ENCODE results near the gene SNX6. TPM values are rescaled to one million over a fixed set of nuclear protein-coding genes. Genes with fewer than 3 reads are reported as not detected.
"Not testable (repeated sequence)": the region's sequence is repeated elsewhere in the genome, so short reads cannot be mapped to it uniquely, and the experiment has no call there.

SNX6 gene
- total RNA-seq, 1 experiment from 2014 or later, result 53.9 TPM

- DNase-seq; H4K20me1 ChIP-seq (ENCODE audit: low read length); H3K4me1 ChIP-seq (ENCODE audit: insufficient read depth, low read length); CTCF ChIA-PET; intact Hi-C loops (cut with micrococcal nuclease); H3K36me3 ChIP-seq (ENCODE audit: low read depth, low read length); H3F3A ChIP-seq (ENCODE audit: low read length, unreplicated experiment); POLR2A ChIA-PET (ENCODE audit: unreplicated experiment); H3K9me3 ChIP-seq (ENCODE audit: low read length); H3K27me3 ChIP-seq (ENCODE audit: low read length); H3K9me2 ChIP-seq (replicated peaks; ENCODE audit: low read length); H3K4me3 ChIP-seq (ENCODE audit: low read length); H2AFZ ChIP-seq (ENCODE audit: low read length); H3K27ac ChIP-seq (ENCODE audit: low read length); H3K9ac ChIP-seq (ENCODE audit: low read length); H3K79me2 ChIP-seq (ENCODE audit: low read length); H3K4me2 ChIP-seq (ENCODE audit: low read length): not testable (repeated sequence)
- BruUV-seq (replicated peaks), result TSS peak; percentile 99
- ATAC-seq, result peak; percentile 76
Measured at GRCh38 chr14:34546272-34547135, 83.4 kb downstream of the SNX6 start.

- H3K4me1 ChIP-seq (ENCODE audit: insufficient read depth, low read length); H3K27ac ChIP-seq (ENCODE audit: low read length); DNase-seq; H3K9me3 ChIP-seq (ENCODE audit: low read length); H4K20me1 ChIP-seq (ENCODE audit: low read length); H3K9me2 ChIP-seq (replicated peaks; ENCODE audit: low read length); intact Hi-C loops (cut with micrococcal nuclease); CTCF ChIA-PET; ATAC-seq; H3F3A ChIP-seq (ENCODE audit: low read length, unreplicated experiment); H3K36me3 ChIP-seq (ENCODE audit: low read depth, low read length); H3K27me3 ChIP-seq (ENCODE audit: low read length): not testable (repeated sequence)
- POLR2A ChIA-PET (ENCODE audit: unreplicated experiment), result interaction anchor here (0.5 to 0.8 kb wide), 2 partner anchors 114 to 312 kb away, joined by 3 to 4 read pairs; no protein-coding TSS in a partner anchor
- peak overlapping the region; percentile 95 for H3K4me3 ChIP-seq (ENCODE audit: low read length)
- H2AFZ ChIP-seq (ENCODE audit: low read length), result peak overlapping the region; percentile 42; the same call in 1 of the 2 replicates
- peaks cover 26% of the 10 kb centered on the region for H3K79me2 ChIP-seq (ENCODE audit: low read length)
- TSS peak; percentile 92 for BruUV-seq (replicated peaks)
- H3K9ac ChIP-seq (ENCODE audit: low read length), result peak overlapping the region; percentile 97
- peak overlapping the region; percentile 57 for H3K4me2 ChIP-seq (ENCODE audit: low read length)
Measured at GRCh38 chr14:34540181-34541059, 89.5 kb downstream of the SNX6 start.

- ChIA-PET POLR2A (ENCODE audit: unreplicated experiment) (interaction anchor here (0.5 to 0.8 kb wide), 2 partner anchors 113 to 313 kb away, joined by 3 to 4 read pairs; no protein-coding TSS in a partner anchor), CTCF (no interaction called here)
- BruUV-seq (replicated peaks), result no TSS peak
- Histone ChIP-seq H3K9ac (ENCODE audit: low read length) (peak within 1 kb of the TSS; percentile 97), H3F3A (ENCODE audit: low read length, unreplicated experiment) (no peaks in the 10 kb centered on the region), H3K27me3 (ENCODE audit: low read length) (no peaks in the 10 kb centered on the region), H3K36me3 (ENCODE audit: low read depth, low read length) (0 out of 2 replicates have a peak, but pooled peaks cover 3% of the 10 kb centered on the region), H4K20me1 (ENCODE audit: low read length) (no peaks in the 10 kb centered on the region), H3K9me3 (ENCODE audit: low read length) (no peaks in the 10 kb centered on the region), H3K79me2 (ENCODE audit: low read length) (peaks cover 26% of the 10 kb centered on the region), H3K4me1 (ENCODE audit: insufficient read depth, low read length) (peaks cover 8% of the 10 kb centered on the region; the same call in 1 of the 2 replicates), H3K9me2 (replicated peaks; ENCODE audit: low read length) (no peaks in the 10 kb centered on the region), H3K27ac (ENCODE audit: low read length) (peak within 1 kb of the TSS; percentile 50), H2AFZ (ENCODE audit: low read length) (peak within 1 kb of the TSS; percentile 89), H3K4me3 (ENCODE audit: low read length) (peak within 1 kb of the TSS; percentile 95), H3K4me2 (ENCODE audit: low read length) (peak within 1 kb of the TSS; percentile 97)
- intact Hi-C loops (cut with micrococcal nuclease), result loop anchor here (5.0 kb wide), 1 partner anchor 77 kb away; the partner anchor contains the start of gene SPTSSA
- peak; percentile 98 for DNase-seq
- ATAC-seq, result peak; percentile 99
- TF ChIP-seq CTCF (conservative IDR thresholded peaks at IDR 0.05; ENCODE audit: low read depth, low read length) (no peak), EZH2phosphoT487 (IDR thresholded peaks at IDR 0.05; ENCODE audit: borderline replicate concordance, low read length) (no peak), EZH2 (IDR thresholded peaks at IDR 0.05; ENCODE audit: low read length, unreplicated experiment) (no peak)
Measured at GRCh38 chr14:34539407-34540180, 90.4 kb downstream of the SNX6 start, which contains the start of gene EAPP. Gene EAPP (minus strand): TSS chr14:34539701. CDS start chr14:34539628, 73 bp downstream.
